ENCODE data around the gene ACSL3. TPM values are rescaled to one million over a fixed set of nuclear protein-coding genes. Genes with fewer than 3 reads are reported as not detected.

ACSL3 gene
- total and polyA plus RNA-seq, 12 donors, result 12.7 to 67.2 (median 53.0) TPM

- 74 to 79% methylated on average over 3 of the region's 3 CpGs for WGBS, 2 donors
- H3K27ac ChIP-seq, result no peak overlapping the region
- H3K4me3 ChIP-seq, result no peak overlapping the region
- H3K36me3 ChIP-seq, result no peaks in the 10 kb centered on the region
- ATAC-seq (no peak), DNase-seq (no peak)
- H3K4me1 ChIP-seq, result peaks cover 0 to 82% (median 41%) of the 10 kb centered on the region in 9 donors
- intact Hi-C loops (cut with DNase I), result no loop called here
- no peaks in the 10 kb centered on the region for H3K9me3 ChIP-seq
- TF ChIP-seq CTCF (IDR thresholded peaks at IDR 0.05), result no peak
- no peaks in the 10 kb centered on the region for H3K27me3 ChIP-seq
Observed at GRCh38 chr2:222875482-222875881, 14.6 kb downstream of the ACSL3 start.

- Histone ChIP-seq H3K4me1 (peaks cover 0 to 77% (median 33%) of the 10 kb centered on the region in 9 donors), H3K27me3 (no peaks in the 10 kb centered on the region), H3K36me3 (no peaks in the 10 kb centered on the region), H3K4me3 (no peak overlapping the region), H3K27ac (no peak overlapping the region), H3K9me3 (no peaks in the 10 kb centered on the region)
- TF ChIP-seq CTCF (IDR thresholded peaks at IDR 0.05), result no peak
- no peak for DNase-seq
- intact Hi-C loops (cut with DNase I), result no loop called here
- no peak for ATAC-seq
Observed at GRCh38 chr2:222876947-222877346, 16.1 kb downstream of the ACSL3 start.

GRCh38 chr2:222877556-222878300 lies 16.9 kb downstream of the ACSL3 start:
- no peak for TF ChIP-seq CTCF (IDR thresholded peaks at IDR 0.05)
- Histone ChIP-seq H3K4me1 (peaks cover 0 to 77% (median 33%) of the 10 kb centered on the region in 9 donors), H3K9me3 (no peaks in the 10 kb centered on the region), H3K27me3 (no peaks in the 10 kb centered on the region), H3K36me3 (no peaks in the 10 kb centered on the region), H3K4me3 (no peak overlapping the region), H3K27ac (no peak overlapping the region)
- ATAC-seq, result no peak
- DNase-seq, result no peak
- 87 to 89% methylated on average over 2 of the region's 2 CpGs for WGBS, 2 donors
- intact Hi-C loops (cut with DNase I), result no loop called here

- TF ChIP-seq CTCF (IDR thresholded peaks at IDR 0.05), result no peak
- no peaks in the 10 kb centered on the region for H3K9me3 ChIP-seq
- H3K27me3 ChIP-seq, result no peaks in the 10 kb centered on the region
- H3K4me1 ChIP-seq, result peaks cover 0 to 77% (median 33%) of the 10 kb centered on the region in 9 donors
- intact Hi-C loops (cut with DNase I), result no loop called here
- no peak for DNase-seq
- H3K4me3 ChIP-seq, result no peak overlapping the region
- WGBS, 2 donors, result 85% methylated on average over 5 of the region's 5 CpGs
- H3K27ac ChIP-seq, result no peak overlapping the region
- peak in 1 of 8 donors; percentile 49 for ATAC-seq
- no peaks in the 10 kb centered on the region for H3K36me3 ChIP-seq
Observed at GRCh38 chr2:222878301-222878876, 17.6 kb downstream of the ACSL3 start.

Measured in heart right ventricle (tissue), 16 donors.